ENCODE measurements around the gene PTGFRN. TPM values are rescaled to one million over a fixed set of nuclear protein-coding genes. Genes with fewer than 3 reads are reported as not detected.
"Not testable (repeated sequence)": the region's sequence is repeated elsewhere in the genome, so short reads cannot be mapped to it uniquely, and the experiment has no call there.

Gene PTGFRN
- 10 to 100 TPM in 1 of 3 donors, 1 to 10 TPM in 2; 6.6 to 15.4 (median 8.7) TPM for polyA plus RNA-seq

- peak within 1 kb of the TSS; percentile 31 for H3K27ac ChIP-seq (ENCODE audit: low read depth, low read length)
- 5 to 6% (median 6%) methylated on average over 63 to 86 of the region's 86 CpGs for WGBS, 3 donors
Observed at GRCh38 chr1:116909512-116910378, at the start of gene PTGFRN. Gene PTGFRN, plus strand, starts transcription at chr1:116909916. Its CDS starts 288 bp downstream, at chr1:116910204.

DNA sequence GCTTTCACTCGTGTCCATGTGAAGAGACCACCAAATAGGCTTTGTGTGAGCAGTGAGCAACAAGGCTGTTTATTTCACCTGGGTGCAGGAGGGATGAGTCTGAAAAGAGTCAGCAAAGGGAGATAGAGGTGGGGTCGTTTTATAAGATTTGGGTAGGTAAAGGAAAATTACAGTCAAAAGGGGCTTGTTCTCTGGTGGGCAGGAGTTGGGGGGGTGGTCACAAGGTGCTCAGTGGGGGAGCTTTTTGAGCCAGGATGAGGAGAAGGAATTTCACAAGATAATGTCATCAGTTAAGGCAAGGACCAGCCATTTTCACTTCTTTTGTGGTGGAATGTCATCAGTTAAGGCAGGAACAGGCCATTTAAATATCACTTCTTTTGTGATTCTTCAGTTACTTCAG lies 49.5 kb upstream of the PTGFRN start:
- H3K27ac ChIP-seq (ENCODE audit: low read depth, low read length): not testable (repeated sequence)
- 83 to 85% (median 84%) methylated on average over 2 of the region's 2 CpGs for WGBS, 3 donors

DNA sequence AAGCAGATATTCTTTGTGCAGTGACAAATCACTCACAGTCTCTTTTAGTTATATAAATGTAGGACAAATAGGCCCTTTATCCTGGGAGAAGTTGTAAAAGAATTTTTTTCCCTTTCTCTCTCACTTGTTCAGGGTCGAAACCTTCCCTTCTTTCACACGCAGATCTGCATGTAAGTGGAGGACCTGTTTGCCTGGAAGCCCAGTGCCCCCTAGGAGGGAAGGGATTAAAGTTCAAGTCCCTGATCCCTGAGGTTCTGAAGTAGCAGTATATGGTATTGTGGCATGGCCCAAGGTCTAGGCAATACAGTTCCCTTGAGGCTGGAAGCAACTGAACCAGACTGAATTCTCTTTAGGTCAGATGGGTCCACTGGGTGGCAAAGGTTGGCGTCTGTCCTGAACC lies 48.6 kb upstream of the PTGFRN start:
- 94 to 97% (median 97%) methylated on average over 3 of the region's 3 CpGs for WGBS, 3 donors
- no peak overlapping the region for H3K27ac ChIP-seq (ENCODE audit: low read depth, low read length)

- 88 to 92% (median 88%) methylated on average over 3 of the region's 3 CpGs for WGBS, 3 donors
- H3K27ac ChIP-seq (ENCODE audit: low read depth, low read length): not testable (repeated sequence)
Observed at GRCh38 chr1:116863031-116863430, 46.7 kb upstream of the PTGFRN start.

DNA sequence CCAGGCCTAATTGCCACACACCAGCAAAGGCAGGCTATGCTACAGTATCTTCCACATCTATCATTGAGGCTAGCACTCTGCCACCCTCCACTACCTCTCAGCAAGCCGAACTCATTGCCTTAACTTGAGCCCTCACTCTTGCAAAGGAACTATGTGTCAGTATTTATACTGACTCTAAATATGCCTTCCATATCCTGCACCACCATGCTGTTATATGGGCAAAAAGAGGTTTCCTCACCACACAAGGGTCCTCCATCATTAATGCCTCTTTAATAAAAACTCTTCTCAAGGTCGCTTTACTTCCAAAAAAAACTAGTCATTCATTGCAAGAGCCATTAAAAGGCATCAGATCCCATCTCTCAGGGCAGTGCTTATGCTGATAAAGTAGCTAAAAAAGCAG lies 43.2 kb upstream of the PTGFRN start:
- H3K27ac ChIP-seq (ENCODE audit: low read depth, low read length): not testable (repeated sequence)
- WGBS, 3 donors: 92 to 96% (median 95%) methylated on average over 2 of the region's 2 CpGs

- H3K27ac ChIP-seq (ENCODE audit: low read depth, low read length): no peak overlapping the region
- WGBS, 3 donors: 45 to 55% (median 54%) methylated on average over 3 of the region's 3 CpGs
Observed at GRCh38 chr1:116868385-116868784, 41.3 kb upstream of the PTGFRN start.

GRCh38 chr1:116869611-116870010 lies 40.1 kb upstream of the PTGFRN start:
- H3K27ac ChIP-seq (ENCODE audit: low read depth, low read length): no peak overlapping the region
- 94 to 96% (median 95%) methylated on average over 4 of the region's 4 CpGs for WGBS, 3 donors

DNA sequence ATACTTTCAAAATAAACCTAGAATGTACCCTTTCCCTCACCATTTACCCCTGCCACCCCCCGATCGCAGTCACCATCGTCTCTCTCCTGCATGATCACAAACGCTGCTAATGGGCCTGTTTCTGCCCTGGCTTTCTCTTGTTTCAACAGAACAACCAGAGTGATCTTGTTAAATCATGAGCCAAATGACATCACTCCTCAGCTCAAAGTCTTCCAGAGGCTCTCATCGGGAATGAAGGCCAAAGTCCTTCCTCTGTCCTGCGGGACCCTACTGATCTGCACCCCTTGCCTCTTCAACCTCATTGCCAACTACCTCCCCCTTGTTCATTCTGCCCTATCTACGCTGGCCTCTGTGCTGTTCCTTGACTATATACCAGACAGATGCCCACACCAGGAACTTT lies 39.4 kb upstream of the PTGFRN start:
- H3K27ac ChIP-seq (ENCODE audit: low read depth, low read length): no peak overlapping the region
- 64 to 92% (median 75%) methylated on average over 7 of the region's 7 CpGs for WGBS, 3 donors

DNA sequence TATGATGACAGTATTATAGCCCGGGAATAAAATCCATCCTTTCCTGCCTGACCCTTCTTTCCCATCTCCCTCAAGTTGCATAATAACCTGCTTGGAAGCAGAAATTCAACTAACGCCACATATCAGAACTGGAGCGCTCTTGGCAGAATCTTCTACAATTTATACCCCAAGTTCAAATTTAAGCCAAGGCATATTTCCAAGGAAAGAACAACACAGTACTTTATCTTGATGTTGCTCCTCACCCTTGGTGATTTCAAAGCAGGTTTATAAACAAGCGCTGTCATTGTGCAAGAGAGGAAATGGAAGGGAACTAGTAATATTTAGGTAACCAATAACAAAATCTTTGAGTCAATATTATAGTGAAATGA lies 38.0 kb upstream of the PTGFRN start:
- 41 to 58% (median 48%) methylated on average over 4 of the region's 4 CpGs for WGBS, 3 donors

GRCh38 chr1:116873680-116874271 lies 35.9 kb upstream of the PTGFRN start:
- WGBS, 3 donors: 73 to 81% (median 75%) methylated on average over 6 of the region's 6 CpGs
- H3K27ac ChIP-seq (ENCODE audit: low read depth, low read length): no peak overlapping the region

More for the DNA sequence above, 38.0 kb upstream of the PTGFRN start:
- no peak overlapping the region for H3K27ac ChIP-seq (ENCODE audit: low read depth, low read length)

- 87 to 95% (median 88%) methylated on average over 6 of the region's 6 CpGs for WGBS, 3 donors
- no peak overlapping the region for H3K27ac ChIP-seq (ENCODE audit: low read depth, low read length)
Observed at GRCh38 chr1:116874733-116875249, 34.9 kb upstream of the PTGFRN start.

GRCh38 chr1:116875391-116875790 lies 34.3 kb upstream of the PTGFRN start:
- WGBS, 3 donors: 90 to 91% (median 91%) methylated on average over 14 of the region's 14 CpGs
- H3K27ac ChIP-seq (ENCODE audit: low read depth, low read length): no peak overlapping the region

GRCh38 chr1:116875946-116876345 lies 33.8 kb upstream of the PTGFRN start:
- not testable (repeated sequence) for H3K27ac ChIP-seq (ENCODE audit: low read depth, low read length)
- 89 to 95% (median 93%) methylated on average over 6 of the region's 6 CpGs for WGBS, 3 donors

GRCh38 chr1:116877141-116877818 lies 32.4 kb upstream of the PTGFRN start:
- WGBS, 3 donors: 54 to 72% (median 60%) methylated on average over 2 of the region's 2 CpGs
- H3K27ac ChIP-seq (ENCODE audit: low read depth, low read length): no peak overlapping the region

DNA sequence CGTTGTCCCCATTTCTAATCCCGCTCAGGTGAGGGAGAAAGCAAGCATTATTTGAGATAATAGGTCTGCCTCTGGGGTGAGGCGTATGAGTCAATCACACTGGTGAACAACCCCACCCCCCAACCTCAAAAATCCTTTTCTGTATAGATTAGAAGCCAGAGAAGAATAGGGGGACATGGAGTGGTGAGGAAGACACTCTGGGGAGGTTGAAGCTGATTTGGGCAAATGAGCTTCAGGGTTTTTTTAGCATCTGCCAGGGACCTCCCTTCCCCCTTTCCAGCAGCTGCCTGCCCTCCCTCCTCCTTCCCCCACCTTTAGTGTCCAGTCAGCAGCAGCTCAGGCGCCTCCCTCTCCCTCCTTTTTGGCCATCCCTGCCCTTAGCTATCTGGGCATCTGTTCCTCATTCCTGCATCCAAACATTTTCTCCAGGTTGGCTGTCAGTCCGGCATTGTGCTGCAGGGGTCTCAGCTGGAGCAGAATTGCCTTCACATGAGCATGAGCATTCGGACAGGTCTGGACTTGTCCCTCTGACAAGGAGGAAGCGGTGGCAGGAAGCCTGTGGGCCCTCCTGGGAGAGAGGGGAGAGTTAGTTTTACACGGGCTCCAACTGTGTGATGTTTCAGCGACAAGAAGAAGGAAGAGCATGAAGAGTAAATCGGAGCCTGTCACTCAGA lies 30.8 kb upstream of the PTGFRN start:
- no peak overlapping the region for H3K27ac ChIP-seq (ENCODE audit: low read depth, low read length)
- WGBS, 3 donors: 19 to 45% (median 24%) methylated on average over 10 of the region's 10 CpGs

DNA sequence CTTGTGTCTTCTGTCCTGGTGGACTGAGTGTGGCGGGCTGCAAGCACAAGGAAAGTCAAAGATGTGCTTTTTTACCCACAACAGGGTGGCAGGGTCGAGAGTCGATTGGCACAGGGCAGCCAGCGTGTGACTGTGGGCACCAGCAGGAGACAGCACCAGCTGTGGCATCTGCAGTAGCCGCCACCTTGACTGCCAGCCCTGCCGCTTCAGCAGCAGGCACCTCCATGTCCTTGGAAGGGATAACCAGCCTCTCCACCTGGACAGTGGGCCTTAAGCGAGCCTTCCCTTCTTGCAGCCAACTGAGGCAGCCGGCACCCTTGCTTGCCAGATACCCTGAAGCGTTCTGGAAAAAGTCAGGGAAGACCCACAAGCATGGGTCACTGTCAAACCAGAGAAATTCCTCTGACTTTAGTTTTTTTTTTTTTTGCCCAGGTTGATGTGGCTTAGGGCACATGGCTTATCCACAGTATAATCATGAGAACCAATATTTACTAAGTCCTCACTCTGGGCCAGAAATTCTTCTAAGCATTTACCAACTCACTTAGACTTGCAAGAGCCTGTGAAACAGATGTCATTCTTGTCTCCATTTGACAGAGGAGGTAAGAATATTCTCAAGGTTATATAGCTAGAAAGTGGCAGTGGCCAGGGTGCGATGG lies 30.1 kb upstream of the PTGFRN start:
- WGBS, 3 donors: 57 to 88% (median 83%) methylated on average over 10 of the region's 10 CpGs
- H3K27ac ChIP-seq (ENCODE audit: low read depth, low read length): no peak overlapping the region

DNA sequence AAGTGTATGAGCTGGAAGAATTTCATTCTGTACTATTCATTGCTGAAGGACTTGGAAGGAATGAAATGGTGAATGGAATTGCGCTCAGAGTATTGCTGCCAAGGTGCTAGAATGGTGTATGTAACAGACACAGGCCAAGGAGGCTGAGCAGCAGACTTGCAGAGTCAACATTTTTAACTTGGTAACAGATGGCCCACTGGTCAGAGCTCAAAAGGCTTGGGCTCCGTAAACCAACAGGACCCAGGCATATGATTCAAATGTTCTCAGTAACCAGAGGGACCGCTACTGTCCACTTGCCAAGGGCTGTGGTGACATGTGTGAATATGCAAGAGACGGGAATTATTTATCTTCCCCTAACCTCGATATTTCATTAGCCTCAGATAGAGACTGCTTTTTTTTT lies 28.8 kb upstream of the PTGFRN start:
- no peak overlapping the region for H3K27ac ChIP-seq (ENCODE audit: low read depth, low read length)
- WGBS, 3 donors: 72 to 92% (median 74%) methylated on average over 5 of the region's 5 CpGs

DNA sequence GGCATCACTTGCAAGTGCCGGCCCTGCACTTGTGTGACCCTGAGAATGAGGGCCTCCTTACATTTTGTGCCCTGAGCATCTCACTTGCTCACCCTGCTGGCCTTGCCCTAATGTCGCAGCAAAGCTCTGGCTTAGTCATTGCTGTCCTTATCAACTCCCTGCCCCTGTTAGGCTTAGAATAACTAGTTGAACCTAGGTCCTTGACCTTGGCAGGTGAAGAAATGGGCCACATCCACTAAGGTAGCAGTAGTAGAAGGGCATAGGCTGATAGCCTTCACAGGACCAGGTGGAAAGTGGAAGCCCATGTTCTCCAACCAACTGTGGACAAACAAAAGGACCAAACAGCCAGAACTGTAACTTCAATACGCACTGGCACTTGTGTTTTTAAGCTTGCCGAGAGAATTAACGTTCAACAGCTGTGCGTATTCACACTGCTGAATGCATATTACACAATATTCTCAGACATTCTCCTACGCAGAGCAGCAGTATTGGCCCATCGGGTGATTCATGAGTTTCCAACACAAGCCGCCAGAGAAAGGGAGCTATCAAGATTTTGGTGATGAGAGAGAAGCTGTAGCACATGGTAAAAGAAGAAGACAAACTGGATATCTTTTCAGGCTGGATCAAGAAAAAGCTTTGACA lies 27.7 kb upstream of the PTGFRN start:
- no peak overlapping the region for H3K27ac ChIP-seq (ENCODE audit: low read depth, low read length)
- WGBS, 3 donors: 34 to 63% (median 51%) methylated on average over 9 of the region's 9 CpGs
